SK-N-SH (cell line): Measurements from ENCODE around the gene SIAH1. TPM values are rescaled to one million over a fixed set of nuclear protein-coding genes. Genes with fewer than 3 reads are reported as not detected.

Experiments
- CTCF ChIA-PET: fragments of 300-600, 350-600 bp; formaldehyde crosslinking; extraction: SDS; loops from one replicate; lab custom pipeline; 2021; lab: Yijun Ruan, JAX
- POLR2A ChIA-PET: fragments of 350-600 bp; sonication (Branson Sonifier 250); formaldehyde crosslinking; extraction: SDS; loops from one replicate; lab custom pipeline; 2020; ENCODE audit warnings: antibody characterized with exemption, inconsistent platforms; lab: Yijun Ruan, JAX
- DNase-seq: peaks from one replicate; pipeline ENCODE4 v3.0.0; 2012
- H2AFZ ChIP-seq: fragments of 200-600 bp; sonication (generic); 2 replicates; pipeline ENCODE4 v1.8.1; 2016; ENCODE audit warnings: antibody characterized with exemption, mild to moderate bottlenecking, low read depth
- H3F3A ChIP-seq: fragments of 200-600 bp; sonication (generic); replicated peaks from 2 replicates; pipeline ENCODE3; 2016; ENCODE audit warnings: antibody characterized with exemption, mild to moderate bottlenecking; ENCODE audit not compliant: insufficient read depth
- H3K27ac ChIP-seq, 2 experiments: fragments of 200-500 bp in 1 of 2; fragments of 200-600 bp in 1 of 2; sonication (Bioruptor generic) in 1 of 2; sonication (generic), shearing (Covaris generic) in 1 of 2; 2 replicates each; pipeline versions ENCODE4 v1.5.1 to v1.6.1; 2014 to 2016; ENCODE audit warnings: low read depth in 2 of 2, inconsistent platforms in 1 of 2, low read length in 1 of 2, mild to moderate bottlenecking in 1 of 2, mixed read lengths in 1 of 2
- H3K27me3 ChIP-seq: fragments of 200-600 bp; sonication (generic), shearing (Covaris generic); 2 replicates; pipeline ENCODE4 v1.6.1; 2016; ENCODE audit warnings: mixed run types; ENCODE audit not compliant: insufficient read depth
- H3K36me3 ChIP-seq, 2 experiments: fragments of 200-500 bp in 1 of 2; fragments of 200-600 bp in 1 of 2; sonication (Bioruptor generic) in 1 of 2; sonication (generic) in 1 of 2; replicated peaks in 1 of 2; 2 replicates each; pipeline versions ENCODE3 to v1.5.1; 2014 to 2016; ENCODE audit warnings: low read length in 1 of 2, mild to moderate bottlenecking in 1 of 2; ENCODE audit not compliant: insufficient read depth in 2 of 2, control insufficient read depth in 1 of 2
- H3K4me1 ChIP-seq, 2 experiments: fragments of 200-500 bp in 1 of 2; fragments of 200-600 bp in 1 of 2; sonication (Bioruptor generic) in 1 of 2; sonication (generic), shearing (Covaris generic) in 1 of 2; 2 replicates each; pipeline versions ENCODE4 v1.5.1 to v1.6.1; 2014 to 2016; ENCODE audit warnings: low read depth in 1 of 2, low read length in 1 of 2, mixed run types in 1 of 2; ENCODE audit not compliant: insufficient read depth in 2 of 2, control insufficient read depth in 1 of 2
- H3K4me2 ChIP-seq: fragments of 200-600 bp; sonication (generic), shearing (Covaris generic); 2 replicates; pipeline ENCODE4 v1.6.1; 2017; ENCODE audit warnings: mixed run types
- H3K4me3 ChIP-seq, 2 experiments: fragments of 200-500 bp in 1 of 2; fragments of 200-600 bp in 1 of 2; sonication (Bioruptor generic) in 1 of 2; sonication (generic), shearing (Covaris generic) in 1 of 2; 2 replicates each; pipeline versions ENCODE4 v1.5.1 to v1.8.1; 2014 to 2016; ENCODE audit warnings: low read depth in 2 of 2, inconsistent platforms in 1 of 2, low read length in 1 of 2, mild to moderate bottlenecking in 1 of 2, mixed read lengths in 1 of 2, moderate library complexity in 1 of 2
- H3K79me2 ChIP-seq: fragments of 200-600 bp; sonication (generic); 2 replicates; pipeline ENCODE4 v1.8.1; 2017; ENCODE audit warnings: mild to moderate bottlenecking; ENCODE audit not compliant: insufficient read depth
- H3K9ac ChIP-seq: fragments of 200-600 bp; sonication (generic); 2 replicates; pipeline ENCODE4 v1.6.1; 2017; ENCODE audit warnings: mixed run types
- H3K9me2 ChIP-seq: fragments of 200-600 bp; sonication (generic); 2 replicates; pipeline ENCODE4 v1.6.1; 2017; ENCODE audit warnings: mixed run types
- H3K9me3 ChIP-seq: fragments of 200-600 bp; sonication (generic); 2 replicates; pipeline ENCODE4 v1.6.1; 2017; ENCODE audit warnings: mixed run types, mild to moderate bottlenecking, moderate library complexity
- H4K20me1 ChIP-seq: fragments of 200-600 bp; sonication (generic); 2 replicates; pipeline ENCODE4 v1.6.1; 2017; ENCODE audit warnings: mild to moderate bottlenecking, mixed run types; ENCODE audit not compliant: insufficient read depth
- EZH2phosphoT487 ChIP-seq: fragments of 200-600 bp; sonication (generic); IDR thresholded peaks from 2 replicates; pipeline ENCODE4 v1.6.1; 2017; ENCODE audit warnings: low read depth, mixed run types, mild to moderate bottlenecking, antibody characterized with exemption, moderate library complexity, borderline replicate concordance
- IRF3 ChIP-seq: fragments of 150-350 bp; IDR thresholded peaks from 2 replicates; pipeline ENCODE4 v1.6.1; 2016; ENCODE audit warnings: mild to moderate bottlenecking, low read depth, low read length
- MEF2A ChIP-seq: IDR thresholded peaks from 2 replicates; pipeline ENCODE4 v1.4.0; 2012; ENCODE audit warnings: low read depth, borderline replicate concordance
- NRF1 ChIP-seq: IDR thresholded peaks from 2 replicates; pipeline ENCODE4 v1.6.1; 2012; ENCODE audit warnings: low read depth, mild to moderate bottlenecking, low read length
- POLR2AphosphoS5 ChIP-seq: IDR thresholded peaks from 2 replicates; pipeline ENCODE4 v1.6.1; 2012; ENCODE audit warnings: low read depth, low read length
- RAD21 ChIP-seq: IDR thresholded peaks from 2 replicates; pipeline ENCODE4 v1.6.1; 2012; ENCODE audit warnings: mild to moderate bottlenecking, low read length
- REST ChIP-seq: IDR thresholded peaks from 2 replicates; pipeline ENCODE4 v1.6.1; 2012; ENCODE audit warnings: mild to moderate bottlenecking, low read depth, low read length, moderate library complexity
- SIN3A ChIP-seq: IDR thresholded peaks from 2 replicates; pipeline ENCODE4 v1.6.1; 2012; ENCODE audit warnings: low read depth, mild to moderate bottlenecking, low read length, moderate library complexity, borderline replicate concordance
- WGBS: methylation state at CpG from one replicate; pipeline ENCODE4 v1.1.6; 2017; ENCODE audit warnings: low lambda C conversion rate; 5-methylcytosine and 5-hydroxymethylcytosine counted together
- polyA plus RNA-seq, 3 experiments: library from polyadenylated mRNA; depleted of rRNA; stranded (reverse); fragments of >200 nt; gene quantifications; 2 replicates each; pipeline ENCODE4 v1.2.3, GENCODE V29; 2012

The SIAH1 gene
- polyA plus RNA-seq, 1 of the 3 experiments (the other 2 are of a cell fraction), result 15.4 TPM

- no peak for TF ChIP-seq REST
These were observed 49.6 kb upstream of the SIAH1 start (continued) for GRCh38 chr16:48434653-48435317.

- Histone ChIP-seq H3K4me2 (no peak overlapping the region), H3K27ac (no peak overlapping the region), H3K9ac (no peak overlapping the region), H3K36me3 (no peaks in the 10 kb centered on the region), H3K9me2 (no peaks in the 10 kb centered on the region), H3F3A (no peaks in the 10 kb centered on the region), H3K27me3 (no peaks in the 10 kb centered on the region), H2AFZ (no peak overlapping the region), H3K4me3 (no peak overlapping the region), H3K79me2 (no peaks in the 10 kb centered on the region), H4K20me1 (no peaks in the 10 kb centered on the region), H3K4me1 (no peaks in the 10 kb centered on the region), H3K9me3 (no peaks in the 10 kb centered on the region)
- DNase-seq, result no peak
- ChIA-PET POLR2A (no interaction called here), CTCF (no interaction called here)
- WGBS, result 72% methylated on average over 5 of the region's 5 CpGs
- no peak for TF ChIP-seq POLR2AphosphoS5
- no peak for TF ChIP-seq SIN3A
- TF ChIP-seq IRF3, result no peak
- TF ChIP-seq EZH2phosphoT487, result no peak
- TF ChIP-seq NRF1, result no peak
- no peak for TF ChIP-seq RAD21
- no peak for TF ChIP-seq MEF2A
These were observed 48.8 kb upstream of the SIAH1 start for GRCh38 chr16:48433850-48434530.
